HG03039 (cell line): Measurements from ENCODE around the gene KCNK16.

Source experiments
- ATAC-seq: cut with Tn5 transposase; IDR thresholded peaks from one replicate; pipeline ENCODE4 v1.9.1; 2021; ENCODE audit warnings: mild to moderate bottlenecking, moderate library complexity; ENCODE audit not compliant: unreplicated experiment

KCNK16 gene

GRCh38 chr6:39281312-39281980 lies 41.1 kb downstream of the KCNK16 start:
- no peak for ATAC-seq

DNA sequence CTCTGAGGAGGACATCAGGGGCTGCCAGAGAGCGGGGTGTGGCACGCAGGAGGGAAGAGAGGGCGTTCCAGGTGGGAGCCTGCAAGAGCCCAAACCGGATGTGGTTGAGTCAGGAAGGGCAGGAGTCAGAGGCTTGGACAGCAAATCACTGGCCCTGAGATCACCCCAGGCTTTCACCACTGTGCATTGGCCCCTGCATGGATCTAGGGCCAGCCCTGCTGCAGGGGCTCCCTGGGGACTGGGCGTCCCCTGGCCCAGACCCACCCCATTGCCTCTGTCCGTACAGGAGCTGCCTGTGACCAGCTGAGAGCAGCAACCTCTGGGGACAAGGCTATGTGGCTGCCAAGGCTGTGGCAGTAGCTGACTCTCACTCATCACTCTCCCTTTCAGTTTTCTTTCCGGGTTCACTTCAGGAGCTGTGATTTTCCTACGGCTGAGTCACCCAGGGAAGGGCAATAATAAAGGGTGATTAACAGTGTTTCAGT lies 42.2 kb downstream of the KCNK16 start:
- ATAC-seq: no peak

DNA sequence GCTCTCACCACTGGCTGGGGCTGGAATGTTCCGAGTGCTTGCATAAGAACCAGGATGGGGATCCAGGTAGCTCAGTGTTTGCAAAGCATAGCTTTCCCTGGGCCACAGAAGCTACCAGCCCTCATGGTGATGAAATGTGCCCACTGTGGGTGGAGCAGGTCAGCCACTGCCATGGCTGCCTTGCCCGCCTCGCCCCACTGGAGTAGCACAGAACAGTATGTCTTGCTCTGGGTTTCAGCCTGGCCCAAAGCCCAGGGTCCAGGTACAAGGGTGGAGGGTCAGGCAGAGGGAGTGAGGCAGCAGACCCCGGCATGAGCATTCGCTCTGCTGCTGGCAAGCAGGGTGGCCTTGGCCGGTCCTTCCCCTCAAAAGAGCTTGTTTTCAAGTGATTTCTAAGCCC lies 43.0 kb downstream of the KCNK16 start:
- no peak for ATAC-seq

DNA sequence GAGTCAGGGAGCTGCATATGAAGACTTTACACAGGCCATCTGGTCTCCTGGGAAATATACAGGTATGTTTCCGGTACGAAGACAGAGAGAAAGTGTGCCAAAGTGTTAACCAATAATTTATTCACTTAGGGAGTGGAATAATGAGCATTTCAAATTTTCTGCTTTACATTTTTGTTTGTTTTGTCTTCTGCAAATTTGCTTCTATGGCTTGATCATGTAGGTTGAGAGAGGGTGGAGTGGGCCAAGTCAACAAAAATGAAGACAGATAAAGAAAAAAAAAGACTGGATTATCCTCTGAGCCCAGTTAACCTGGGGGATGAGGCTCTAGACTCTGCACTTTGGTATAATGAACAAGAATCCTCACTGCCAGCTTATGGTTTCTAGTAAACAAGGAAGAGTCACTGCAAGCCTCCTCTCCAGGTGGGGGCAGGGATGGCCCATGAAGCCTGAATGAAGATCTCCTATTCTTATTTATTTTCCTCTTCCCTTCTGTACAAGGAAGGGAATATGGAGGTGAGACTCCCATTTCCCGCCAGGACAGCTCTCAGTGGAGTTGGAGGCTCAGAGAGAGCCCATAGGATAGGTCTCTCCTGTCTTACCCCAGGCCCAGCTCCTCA lies 46.0 kb downstream of the KCNK16 start:
- ATAC-seq: no peak

GRCh38 chr6:39274903-39275302 lies 47.6 kb downstream of the KCNK16 start:
- no peak for ATAC-seq

DNA sequence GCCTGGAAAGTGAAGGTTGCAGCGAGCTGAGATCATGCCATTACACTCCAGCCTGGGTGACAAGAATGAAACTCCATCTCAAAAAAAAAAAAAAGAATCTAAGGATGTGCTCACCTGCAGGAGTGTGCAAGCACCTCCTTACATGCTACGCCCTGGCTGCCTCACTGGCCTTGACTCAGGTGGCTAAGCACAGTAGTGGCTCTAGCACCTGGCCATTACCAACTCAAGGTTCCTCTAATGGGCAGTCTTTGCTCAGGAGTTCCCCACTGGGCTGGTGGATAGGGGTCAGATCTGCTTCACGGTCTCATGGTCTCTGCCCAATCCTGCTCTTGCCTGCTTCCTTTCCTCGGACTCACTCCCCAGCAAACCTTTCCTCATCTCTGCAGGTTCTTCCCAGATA lies 48.0 kb downstream of the KCNK16 start:
- no peak for ATAC-seq

DNA sequence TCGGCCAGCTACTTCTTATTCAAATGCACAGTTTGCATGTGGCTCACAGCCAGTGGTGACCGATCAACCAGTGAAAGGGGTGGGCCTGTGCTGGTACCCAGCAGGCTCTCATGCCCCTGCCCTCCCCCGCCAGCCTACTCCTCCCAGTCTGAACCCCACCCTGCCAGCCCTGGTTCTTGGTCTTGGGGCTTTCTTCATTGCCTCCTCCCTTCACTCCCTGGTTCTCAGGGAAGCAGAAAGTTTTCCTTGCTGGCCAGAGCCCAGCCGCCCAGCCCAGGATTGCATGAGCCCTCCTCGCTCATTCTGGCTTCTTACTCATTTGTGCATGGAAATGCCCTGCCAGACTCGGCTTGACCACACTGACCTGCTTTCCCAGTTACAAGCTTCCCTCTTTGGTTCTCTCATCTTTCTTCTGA lies 49.1 kb downstream of the KCNK16 start:
- ATAC-seq: no peak

GRCh38 chr6:39269961-39270360 lies 52.5 kb downstream of the KCNK16 start:
- no peak for ATAC-seq

GRCh38 chr6:39268721-39269120 lies 53.8 kb downstream of the KCNK16 start:
- ATAC-seq: no peak

- no peak for ATAC-seq
Measured at GRCh38 chr6:39268171-39268570, 54.3 kb downstream of the KCNK16 start.

DNA sequence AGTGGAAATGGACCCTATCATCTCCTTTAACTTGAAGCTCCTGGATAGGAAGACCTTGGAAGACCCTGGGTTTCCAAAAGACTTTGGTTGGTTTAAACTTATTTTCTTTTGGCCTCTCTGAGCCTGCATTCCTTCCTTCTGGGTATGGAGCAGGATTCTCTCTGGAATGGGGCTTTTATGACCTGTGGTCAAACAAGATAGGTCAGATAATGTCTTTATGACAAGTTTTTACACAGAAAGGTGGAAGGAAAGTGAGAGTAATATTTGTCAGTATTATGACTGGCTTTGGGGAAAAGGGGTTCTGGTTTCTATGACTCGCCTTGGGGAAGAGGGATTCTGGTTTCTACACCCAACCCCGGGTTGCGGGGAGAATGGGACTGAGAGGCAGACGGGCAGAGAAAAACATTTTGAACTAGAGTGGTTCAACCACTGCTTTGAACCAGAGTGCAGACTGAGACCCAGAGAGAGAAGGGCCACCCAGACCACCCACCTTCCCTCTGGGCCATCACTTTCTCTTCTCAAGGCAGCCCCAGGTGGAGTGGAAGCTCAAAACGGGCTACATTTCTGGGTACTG lies 55.6 kb downstream of the KCNK16 start:
- ATAC-seq: no peak

- ATAC-seq: no peak
Measured at GRCh38 chr6:39266375-39266774, 56.1 kb downstream of the KCNK16 start.
